ENCODE results near the gene GPR15LG.

GPR15LG gene

GRCh38 chr10:84205049-84205852 is 31.6 kb downstream of the GPR15LG start:
- peaks cover 2% of the 10 kb centered on the region for H3K27me3 ChIP-seq (ENCODE audit: insufficient read depth, poor library complexity, severe bottlenecking)
- DNase-seq (ENCODE audit: low read depth in 1 of 2, low spot score in 1 of 2): peak; percentile 31 to 70
- H3K4me3 ChIP-seq (replicated peaks; ENCODE audit: insufficient read depth, low read length): no peak overlapping the region
- no peak overlapping the region for H3K27ac ChIP-seq (replicated peaks)
- TF ChIP-seq GABPA (IDR thresholded peaks at IDR 0.05; ENCODE audit: low read depth): no peak
- 0 out of 2 replicates have a peak, but pooled peaks have one; percentile 1 for TF ChIP-seq SPI1 (IDR thresholded peaks at IDR 0.05; ENCODE audit: borderline replicate concordance, low read depth)
- TF ChIP-seq CTCF (IDR thresholded peaks at IDR 0.05; ENCODE audit: insufficient read depth, low read length): peak; percentile 91

GRCh38 chr10:84205853-84206525 is 32.4 kb downstream of the GPR15LG start:
- no peak overlapping the region for H3K4me3 ChIP-seq (replicated peaks; ENCODE audit: insufficient read depth, low read length)
- H3K27me3 ChIP-seq (ENCODE audit: insufficient read depth, poor library complexity, severe bottlenecking): peaks cover 2% of the 10 kb centered on the region
- H3K27ac ChIP-seq (replicated peaks): no peak overlapping the region
- no peak for TF ChIP-seq SPI1 (IDR thresholded peaks at IDR 0.05; ENCODE audit: borderline replicate concordance, low read depth)
- DNase-seq (ENCODE audit: low read depth in 1 of 2, low spot score in 1 of 2): no peak

GRCh38 chr10:84208023-84208422 is 34.4 kb downstream of the GPR15LG start:
- peaks cover 2% of the 10 kb centered on the region for H3K27me3 ChIP-seq (ENCODE audit: insufficient read depth, poor library complexity, severe bottlenecking)
- no peak overlapping the region for H3K4me3 ChIP-seq (replicated peaks; ENCODE audit: insufficient read depth, low read length)
- H3K27ac ChIP-seq (replicated peaks): no peak overlapping the region
- DNase-seq (ENCODE audit: low read depth in 1 of 2, low spot score in 1 of 2): no peak
- TF ChIP-seq GABPA (IDR thresholded peaks at IDR 0.05; ENCODE audit: low read depth) (no peak), POLR2AphosphoS5 (IDR thresholded peaks at IDR 0.05; ENCODE audit: low read depth) (no peak), CTCF (IDR thresholded peaks at IDR 0.05; ENCODE audit: insufficient read depth, low read length) (no peak), SPI1 (IDR thresholded peaks at IDR 0.05; ENCODE audit: borderline replicate concordance, low read depth) (no peak)

- Histone ChIP-seq H3K27ac (replicated peaks) (no peak overlapping the region), H3K27me3 (ENCODE audit: insufficient read depth, poor library complexity, severe bottlenecking) (peaks cover 2% of the 10 kb centered on the region), H3K4me3 (replicated peaks; ENCODE audit: insufficient read depth, low read length) (no peak overlapping the region)
- no peak for TF ChIP-seq CTCF (IDR thresholded peaks at IDR 0.05; ENCODE audit: insufficient read depth, low read length)
- no peak for TF ChIP-seq SPI1 (IDR thresholded peaks at IDR 0.05; ENCODE audit: borderline replicate concordance, low read depth)
- TF ChIP-seq GABPA (IDR thresholded peaks at IDR 0.05; ENCODE audit: low read depth): no peak
- no peak for TF ChIP-seq REST (IDR thresholded peaks at IDR 0.05; ENCODE audit: insufficient replicate concordance, low read depth)
- no peak for TF ChIP-seq POLR2AphosphoS5 (IDR thresholded peaks at IDR 0.05; ENCODE audit: low read depth)
- DNase-seq (ENCODE audit: low read depth in 1 of 2, low spot score in 1 of 2): no peak
These were observed 38.0 kb downstream of the GPR15LG start for GRCh38 chr10:84211566-84211965.

GRCh38 chr10:84212014-84212413 is 38.4 kb downstream of the GPR15LG start:
- Histone ChIP-seq H3K27me3 (ENCODE audit: insufficient read depth, poor library complexity, severe bottlenecking) (peaks cover 2% of the 10 kb centered on the region), H3K4me3 (replicated peaks; ENCODE audit: insufficient read depth, low read length) (no peak overlapping the region), H3K27ac (replicated peaks) (no peak overlapping the region)
- no peak for TF ChIP-seq CTCF (IDR thresholded peaks at IDR 0.05; ENCODE audit: insufficient read depth, low read length)
- TF ChIP-seq SPI1 (IDR thresholded peaks at IDR 0.05; ENCODE audit: borderline replicate concordance, low read depth): no peak
- no peak for TF ChIP-seq GABPA (IDR thresholded peaks at IDR 0.05; ENCODE audit: low read depth)
- no peak for TF ChIP-seq POLR2AphosphoS5 (IDR thresholded peaks at IDR 0.05; ENCODE audit: low read depth)
- no peak for TF ChIP-seq REST (IDR thresholded peaks at IDR 0.05; ENCODE audit: insufficient replicate concordance, low read depth)
- no peak for DNase-seq (ENCODE audit: low read depth in 1 of 2, low spot score in 1 of 2)
